ENCODE measurements around the gene CSPG4. TPM values are rescaled to one million over a fixed set of nuclear protein-coding genes. Genes with fewer than 3 reads are reported as not detected.

The CSPG4 gene
- total and polyA plus RNA-seq, 2 donors (not counting 1 experiment from before 2014, with no cell fraction given), result 0.03 to 0.15 TPM

- ATAC-seq (ENCODE audit: low read depth) (no peak), DNase-seq (no peak)
- Mint-ChIP-seq H3K9me3 (ENCODE audit: insufficient read depth) (no peaks in the 10 kb centered on the region), H3K27me3 (peaks cover 20% of the 10 kb centered on the region), H3K27ac (no peak overlapping the region), H3K4me1 (peaks cover 11% of the 10 kb centered on the region), H3K4me3 (no peak overlapping the region)
- intact Hi-C loops (cut with micrococcal nuclease), result loop anchor here (10.0 kb wide), 1 partner anchor 200 kb away; no protein-coding TSS in a partner anchor
- no peaks in the 10 kb centered on the region for H3K36me3 ChIP-seq (replicated peaks in 1 of 2; ENCODE audit: control extremely low read depth in 1 of 2, control insufficient read depth in 1 of 2, extremely low read depth in 1 of 2, insufficient read depth in 2 of 2, low read length in 1 of 2)
- peaks cover 0 to 7% of the 10 kb centered on the region in 2 donors for H3K4me1 ChIP-seq (ENCODE audit: control insufficient read depth in 2 of 2, insufficient read depth in 2 of 2, low read length in 2 of 2)
- ChIA-PET CTCF (interaction anchor here (0.6 to 8.6 kb wide), 5 partner anchors 18 to 418 kb away, joined by 3 to 101 read pairs (median 3); no protein-coding TSS in a partner anchor), POLR2A (no interaction called here)
- H3K79me2 ChIP-seq (ENCODE audit: control insufficient read depth, insufficient read depth, low read length), result no peaks in the 10 kb centered on the region
- no peak overlapping the region for H3K27ac ChIP-seq (ENCODE audit: low read length in 2 of 2)
- no peaks in the 10 kb centered on the region for H4K20me1 ChIP-seq (ENCODE audit: control insufficient read depth, insufficient read depth, low read length, poor library complexity, severe bottlenecking)
- no peak overlapping the region for H3K9ac ChIP-seq (ENCODE audit: low read length)
- no peak for TF ChIP-seq CTCF (IDR thresholded peaks at IDR 0.05)
- H3K9me3 ChIP-seq (ENCODE audit: control extremely low read depth in 1 of 3, control insufficient read depth in 2 of 3, insufficient read depth in 1 of 3, low read length in 2 of 3), result no peaks in the 10 kb centered on the region
- H3K27me3 ChIP-seq (replicated peaks in 1 of 4; ENCODE audit: control extremely low read depth in 1 of 4, control insufficient read depth in 3 of 4, insufficient read depth in 4 of 4, low read length in 3 of 4), result peaks cover 0 to 7% (median 2%) of the 10 kb centered on the region in 4 experiments
- H3K4me2 ChIP-seq (replicated peaks; ENCODE audit: low read depth, low read length, poor library complexity, severe bottlenecking), result no peak overlapping the region
- H3K4me3 ChIP-seq (ENCODE audit: control extremely low read depth in 1 of 5, extremely low read depth in 1 of 5, insufficient read depth in 1 of 5, low read depth in 2 of 5, low read length in 4 of 5), result no peak overlapping the region
- WGBS (ENCODE audit: insufficient coverage), result 91% methylated on average over 11 of the region's 15 CpGs
- no peak overlapping the region for H2AFZ ChIP-seq (ENCODE audit: insufficient read depth, low read depth, low read length, poor library complexity, severe bottlenecking)
Measured at GRCh38 chr15:75725006-75725718, 12.5 kb upstream of the CSPG4 start.

DNA sequence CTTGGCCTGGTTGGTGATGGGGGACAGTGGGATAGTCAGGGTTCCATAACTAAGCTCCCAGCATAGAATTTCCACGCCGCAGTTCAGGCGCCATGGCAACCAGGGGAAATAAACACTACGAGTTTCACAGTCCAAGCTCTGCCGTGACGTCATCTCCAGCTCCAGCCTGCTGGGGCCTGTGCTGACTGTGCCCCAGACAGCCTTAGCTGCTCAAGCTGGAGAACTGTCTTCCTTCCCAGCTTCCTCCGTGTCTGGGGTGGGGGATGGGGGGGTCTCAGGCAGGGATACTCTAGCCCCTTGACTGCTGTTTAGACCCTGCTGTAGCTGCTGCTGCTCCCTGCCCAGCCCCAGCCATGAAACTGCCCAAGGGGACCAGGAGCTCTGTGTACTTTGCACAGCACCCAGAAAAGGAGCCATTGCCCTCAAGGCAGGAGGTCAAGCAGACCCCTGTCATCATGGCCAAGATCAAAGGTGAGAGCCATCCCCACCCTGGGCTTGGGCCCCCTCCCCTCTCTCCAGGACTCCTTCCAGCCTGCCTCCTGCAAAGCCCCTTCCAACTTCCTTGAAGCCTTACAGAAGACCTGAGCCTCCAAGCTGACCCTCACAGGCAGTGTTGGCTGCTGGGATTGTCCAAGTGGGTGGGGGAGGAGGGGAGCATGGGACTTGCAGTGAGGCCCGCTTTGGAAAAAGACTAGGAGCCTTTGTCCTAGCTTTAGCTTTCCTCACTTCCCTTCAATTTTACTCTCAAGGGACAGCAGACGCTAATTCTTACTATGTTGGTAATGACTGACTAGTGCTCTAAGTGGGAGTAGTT, 11.4 kb upstream of the CSPG4 start:
- Histone ChIP-seq H4K20me1 (ENCODE audit: control insufficient read depth, insufficient read depth, low read length, poor library complexity, severe bottlenecking) (no peaks in the 10 kb centered on the region), H3K9ac (ENCODE audit: low read length) (no peak overlapping the region), H3K4me1 (ENCODE audit: control insufficient read depth in 2 of 2, insufficient read depth in 2 of 2, low read length in 2 of 2) (peaks cover 0 to 7% of the 10 kb centered on the region in 2 donors), H3K27ac (ENCODE audit: low read length in 2 of 2) (no peak overlapping the region), H3K27me3 (replicated peaks in 1 of 4; ENCODE audit: control extremely low read depth in 1 of 4, control insufficient read depth in 3 of 4, insufficient read depth in 4 of 4, low read length in 3 of 4) (peaks cover 0 to 7% (median 2%) of the 10 kb centered on the region in 4 experiments), H3K4me3 (ENCODE audit: control extremely low read depth in 1 of 5, extremely low read depth in 1 of 5, insufficient read depth in 1 of 5, low read depth in 2 of 5, low read length in 4 of 5) (no peak overlapping the region), H3K36me3 (replicated peaks in 1 of 2; ENCODE audit: control extremely low read depth in 1 of 2, control insufficient read depth in 1 of 2, extremely low read depth in 1 of 2, insufficient read depth in 2 of 2, low read length in 1 of 2) (no peaks in the 10 kb centered on the region), H3K4me2 (replicated peaks; ENCODE audit: low read depth, low read length, poor library complexity, severe bottlenecking) (no peak overlapping the region), H3K79me2 (ENCODE audit: control insufficient read depth, insufficient read depth, low read length) (no peaks in the 10 kb centered on the region), H3K9me3 (ENCODE audit: control extremely low read depth in 1 of 3, control insufficient read depth in 2 of 3, insufficient read depth in 1 of 3, low read length in 2 of 3) (no peaks in the 10 kb centered on the region), H2AFZ (ENCODE audit: insufficient read depth, low read depth, low read length, poor library complexity, severe bottlenecking) (no peak overlapping the region)
- WGBS (ENCODE audit: insufficient coverage), result 56% methylated on average over 6 of the region's 9 CpGs
- Mint-ChIP-seq H3K27me3 (peaks cover 21% of the 10 kb centered on the region), H3K9me3 (ENCODE audit: insufficient read depth) (no peaks in the 10 kb centered on the region), H3K27ac (no peak overlapping the region), H3K4me1 (peaks cover 11% of the 10 kb centered on the region), H3K4me3 (no peak overlapping the region)
- ChIA-PET CTCF (interaction anchor here (1.2 to 8.6 kb wide), 5 partner anchors 11 to 416 kb away, joined by 3 to 101 read pairs (median 3); no protein-coding TSS in a partner anchor), POLR2A (interaction anchor here (1.2 kb wide), 1 partner anchor 15 kb away, joined by 3 read pairs; no protein-coding TSS in a partner anchor)
- intact Hi-C loops (cut with micrococcal nuclease), result loop anchor here (10.0 kb wide), 1 partner anchor 201 kb away; no protein-coding TSS in a partner anchor
- DNase-seq, result peak; percentile 72
- ATAC-seq (ENCODE audit: low read depth), result peak; percentile 57
- TF ChIP-seq EZH2 (IDR thresholded peaks at IDR 0.05; ENCODE audit: borderline replicate concordance, insufficient read depth, low read depth, low read length, poor library complexity, severe bottlenecking) (no peak), CTCF (IDR thresholded peaks at IDR 0.05) (no peak)
